Astrocyte (in vitro differentiated cells and primary cell): ENCODE data around the gene RAB35. TPM values are rescaled to one million over a fixed set of nuclear protein-coding genes. Genes with fewer than 3 reads are reported as not detected.

ENCODE experiments used
- DNase-seq: peaks from one replicate; pipeline ENCODE4 v3.0.0-alpha.2; 2010; ENCODE audit warnings: low read depth
- FAIRE-seq: peaks from 2 replicates; lab custom pipeline; 2011; peaks lifted over from hg19 to GRCh38; lab: Jason Lieb, UNC
- H2AFZ ChIP-seq: 2 replicates; pipeline ENCODE4 v1.6.0; 2012; ENCODE audit warnings: low read depth, low read length, inconsistent platforms
- H3K27ac ChIP-seq: 2 replicates; pipeline ENCODE4 v1.5.1; 2011; ENCODE audit warnings: low read depth, low read length, inconsistent platforms
- H3K27me3 ChIP-seq: 2 replicates; pipeline ENCODE4 v1.6.0; 2011; ENCODE audit warnings: low read length, inconsistent platforms; ENCODE audit not compliant: insufficient read depth
- H3K36me3 ChIP-seq: 2 replicates; pipeline ENCODE4 v1.5.1; 2011; ENCODE audit warnings: low read length, inconsistent platforms; ENCODE audit not compliant: insufficient read depth
- H3K4me1 ChIP-seq: 2 replicates; pipeline ENCODE4 v1.5.1; 2011; ENCODE audit warnings: low read length, inconsistent platforms; ENCODE audit not compliant: insufficient read depth
- H3K4me2 ChIP-seq: 2 replicates; pipeline ENCODE4 v1.6.0; 2012; ENCODE audit warnings: low read length, inconsistent platforms
- H3K4me3 ChIP-seq: 2 replicates; pipeline ENCODE4 v1.5.1; 2011; ENCODE audit warnings: low read depth, mild to moderate bottlenecking, low read length, inconsistent platforms; ENCODE audit not compliant: insufficient read depth
- H3K79me2 ChIP-seq: 2 replicates; pipeline ENCODE4 v1.6.0; 2012; ENCODE audit warnings: mild to moderate bottlenecking, low read length, inconsistent platforms; ENCODE audit not compliant: insufficient read depth
- H3K9ac ChIP-seq: 2 replicates; pipeline ENCODE4 v1.6.0; 2012; ENCODE audit warnings: mild to moderate bottlenecking, low read length, inconsistent platforms
- H3K9me3 ChIP-seq: 2 replicates; pipeline ENCODE4 v1.5.1; 2012; ENCODE audit warnings: low read depth, mild to moderate bottlenecking, low read length, inconsistent platforms; ENCODE audit not compliant: insufficient read depth
- H4K20me1 ChIP-seq: 2 replicates; pipeline ENCODE4 v1.6.0; 2012; ENCODE audit warnings: low read length, inconsistent platforms; ENCODE audit not compliant: insufficient read depth
- H3K27ac Mint-ChIP-seq: one replicate; pipeline ENCODE4 v1.8.0; 2021; ENCODE audit warnings: mild to moderate bottlenecking, mixed read lengths; ENCODE audit not compliant: unreplicated experiment
- H3K27me3 Mint-ChIP-seq: one replicate; pipeline ENCODE4 v1.8.0; 2021; ENCODE audit warnings: low read depth, mixed read lengths; ENCODE audit not compliant: unreplicated experiment
- H3K36me3 Mint-ChIP-seq: one replicate; pipeline ENCODE4 v1.8.0; 2021; ENCODE audit warnings: low read depth, mixed read lengths; ENCODE audit not compliant: unreplicated experiment
- H3K4me1 Mint-ChIP-seq: one replicate; pipeline ENCODE4 v1.8.0; 2021; ENCODE audit warnings: low read depth, mixed read lengths; ENCODE audit not compliant: unreplicated experiment
- H3K4me3 Mint-ChIP-seq: one replicate; pipeline ENCODE4 v1.8.0; 2021; ENCODE audit warnings: mild to moderate bottlenecking, moderate library complexity, mixed read lengths; ENCODE audit not compliant: unreplicated experiment
- H3K9me3 Mint-ChIP-seq: one replicate; pipeline ENCODE4 v1.8.0; 2021; ENCODE audit warnings: mild to moderate bottlenecking, mixed read lengths; ENCODE audit not compliant: unreplicated experiment
- CTCF ChIP-seq: IDR thresholded peaks from 2 replicates; pipeline ENCODE4 v1.5.1; 2011; ENCODE audit warnings: low read depth, mild to moderate bottlenecking, inconsistent platforms, low read length, moderate library complexity; ENCODE audit not compliant: insufficient read depth
- EZH2 ChIP-seq: IDR thresholded peaks from 2 replicates; pipeline ENCODE4 v1.6.1; 2012; ENCODE audit warnings: mild to moderate bottlenecking, low read length, inconsistent platforms; ENCODE audit not compliant: insufficient read depth
- total RNA-seq: library from RNA; stranded (reverse); gene quantifications from 2 replicates; pipeline ENCODE4 v1.2.1, GENCODE V29; 2021

The RAB35 gene
- total RNA-seq, 1 donor from 2014 or later = 63.3 TPM

- Histone ChIP-seq H3K9me3 (no peaks in the 10 kb centered on the region), H3K9ac (no peak overlapping the region), H3K27me3 (no peaks in the 10 kb centered on the region), H2AFZ (no peak overlapping the region), H3K79me2 (no peaks in the 10 kb centered on the region), H4K20me1 (peaks cover 33% of the 10 kb centered on the region), H3K4me3 (no peak overlapping the region), H3K36me3 (peaks cover 70% of the 10 kb centered on the region), H3K4me2 (no peak overlapping the region), H3K27ac (no peak overlapping the region), H3K4me1 (peaks cover 2% of the 10 kb centered on the region)
- FAIRE-seq (no peak), DNase-seq (no peak)
- no peaks in the 10 kb centered on the region for H3K9me3 Mint-ChIP-seq
- H3K36me3 Mint-ChIP-seq = peaks cover 53% of the 10 kb centered on the region
- no peaks in the 10 kb centered on the region for H3K4me1 Mint-ChIP-seq
- H3K4me3 Mint-ChIP-seq = no peak overlapping the region
- no peak overlapping the region for H3K27ac Mint-ChIP-seq
- H3K27me3 Mint-ChIP-seq = no peaks in the 10 kb centered on the region
- TF ChIP-seq CTCF (no peak), EZH2 (no peak)
Measured at GRCh38 chr12:120145164-120145563, 28.6 kb upstream of the RAB35 start.

GRCh38 chr12:120144215-120144614, 27.7 kb upstream of the RAB35 start:
- FAIRE-seq = no peak
- peaks cover 55% of the 10 kb centered on the region for H3K36me3 Mint-ChIP-seq

More at GRCh38 chr12:120144215-120144614, 27.7 kb upstream of the RAB35 start:
- Mint-ChIP-seq H3K4me1 (no peaks in the 10 kb centered on the region), H3K27me3 (no peaks in the 10 kb centered on the region), H3K4me3 (no peak overlapping the region), H3K9me3 (no peaks in the 10 kb centered on the region), H3K27ac (no peak overlapping the region)
- no peaks in the 10 kb centered on the region for H3K9me3 ChIP-seq
- DNase-seq = no peak
- no peak for TF ChIP-seq CTCF
- TF ChIP-seq EZH2 = no peak
- no peak overlapping the region for H3K4me2 ChIP-seq
- H4K20me1 ChIP-seq = peaks cover 43% of the 10 kb centered on the region
- H3K79me2 ChIP-seq = no peaks in the 10 kb centered on the region
- H3K4me3 ChIP-seq = no peak overlapping the region
- peaks cover 3% of the 10 kb centered on the region for H3K4me1 ChIP-seq
- no peak overlapping the region for H2AFZ ChIP-seq
- no peaks in the 10 kb centered on the region for H3K27me3 ChIP-seq
- H3K27ac ChIP-seq = no peak overlapping the region
- H3K9ac ChIP-seq = no peak overlapping the region
- peaks cover 69% of the 10 kb centered on the region for H3K36me3 ChIP-seq
